Neural progenitor cell (in vitro differentiated cells): ENCODE data around the gene UNCX. TPM values are rescaled to one million over a fixed set of nuclear protein-coding genes. Genes with fewer than 3 reads are reported as not detected.

ENCODE experiments used
- DNase-seq: peaks from one replicate; pipeline ENCODE4 v3.0.0-alpha.2; 2016; ENCODE audit warnings: low spot score
- H2AFZ ChIP-seq: fragments of 200-600 bp; sonication (generic); replicated peaks from 2 replicates; pipeline ENCODE4 v1.6.1; 2016; ENCODE audit warnings: antibody characterized with exemption
- H3F3A ChIP-seq: fragments of 200-600 bp; sonication (generic); 2 replicates; pipeline ENCODE4 v1.6.1; 2016; ENCODE audit warnings: antibody characterized with exemption, low read depth
- H3K27ac ChIP-seq: fragments of 200-600 bp; sonication (generic); 2 replicates; pipeline ENCODE4 v1.5.1; 2016; ENCODE audit warnings: mild to moderate bottlenecking
- H3K27me3 ChIP-seq: fragments of 200-600 bp; sonication (generic); 2 replicates; pipeline ENCODE4 v1.6.1; 2016; ENCODE audit warnings: mild to moderate bottlenecking, moderate library complexity
- H3K36me3 ChIP-seq: fragments of 200-600 bp; sonication (generic); 2 replicates; pipeline ENCODE4 v1.5.1; 2016
- H3K4me1 ChIP-seq: fragments of 200-600 bp; sonication (generic); 2 replicates; pipeline ENCODE4 v1.6.1; 2016; ENCODE audit warnings: mixed run types
- H3K4me2 ChIP-seq: fragments of 200-600 bp; sonication (generic); 2 replicates; pipeline ENCODE4 v1.6.1; 2016
- H3K4me3 ChIP-seq: fragments of 200-600 bp; sonication (generic); 2 replicates; pipeline ENCODE4 v1.5.1; 2016
- H3K79me2 ChIP-seq: fragments of 200-600 bp; sonication (generic); 2 replicates; pipeline ENCODE4 v1.6.1; 2016; ENCODE audit warnings: low read depth
- H3K9ac ChIP-seq: fragments of 200-600 bp; sonication (generic); 2 replicates; pipeline ENCODE4 v1.6.1; 2016
- H3K9me3 ChIP-seq: fragments of 200-600 bp; sonication (generic); 2 replicates; pipeline ENCODE4 v1.5.1; 2016; ENCODE audit warnings: low read depth
- H4K20me1 ChIP-seq: fragments of 200-600 bp; sonication (generic); 2 replicates; pipeline ENCODE4 v1.6.1; 2016; ENCODE audit warnings: low read depth
- H3K27ac Mint-ChIP-seq: 3 replicates; pipeline ENCODE4 v1.8.0; 2021; ENCODE audit warnings: mixed read lengths
- H3K27me3 Mint-ChIP-seq: 2 replicates; pipeline ENCODE4 v1.8.0; 2022; ENCODE audit warnings: low read depth, mild to moderate bottlenecking, inconsistent platforms, moderate library complexity, mixed read lengths; ENCODE audit not compliant: insufficient read depth
- H3K36me3 Mint-ChIP-seq: 3 replicates; pipeline ENCODE4 v1.8.0; 2021; ENCODE audit warnings: mixed read lengths
- H3K4me1 Mint-ChIP-seq: 3 replicates; pipeline ENCODE4 v1.8.0; 2021; ENCODE audit warnings: mixed read lengths
- H3K4me3 Mint-ChIP-seq: 3 replicates; pipeline ENCODE4 v1.8.0; 2021; ENCODE audit warnings: mild to moderate bottlenecking, moderate library complexity, mixed read lengths
- H3K9me3 Mint-ChIP-seq: 3 replicates; pipeline ENCODE4 v1.8.0; 2020; ENCODE audit warnings: mixed read lengths
- EZH2 ChIP-seq: fragments of 200-600 bp; sonication (generic); IDR thresholded peaks from 2 replicates; pipeline ENCODE4 v1.6.1; 2017; ENCODE audit warnings: antibody characterized with exemption, mild to moderate bottlenecking, moderate library complexity
- EZH2phosphoT487 ChIP-seq: fragments of 200-600 bp; sonication (generic); IDR thresholded peaks from 2 replicates; pipeline ENCODE4 v1.6.1; 2017; ENCODE audit warnings: antibody characterized with exemption
- total RNA-seq: library from RNA; depleted of rRNA; stranded (reverse); fragments of >200 nt; gene quantifications from 2 replicates; pipeline ENCODE4 v1.2.3, GENCODE V29; 2015; ENCODE audit warnings: low replicate concordance
- TF ChIP-seq, protein P1 (sequence below): fragments of 200-600 bp; sonication (generic); IDR thresholded peaks from 2 replicates; pipeline ENCODE4 v1.5.1; 2017; ENCODE audit warnings: antibody characterized with exemption, mild to moderate bottlenecking

UNCX gene
- total RNA-seq, 1 donor from 2014 or later = not detected

DNA sequence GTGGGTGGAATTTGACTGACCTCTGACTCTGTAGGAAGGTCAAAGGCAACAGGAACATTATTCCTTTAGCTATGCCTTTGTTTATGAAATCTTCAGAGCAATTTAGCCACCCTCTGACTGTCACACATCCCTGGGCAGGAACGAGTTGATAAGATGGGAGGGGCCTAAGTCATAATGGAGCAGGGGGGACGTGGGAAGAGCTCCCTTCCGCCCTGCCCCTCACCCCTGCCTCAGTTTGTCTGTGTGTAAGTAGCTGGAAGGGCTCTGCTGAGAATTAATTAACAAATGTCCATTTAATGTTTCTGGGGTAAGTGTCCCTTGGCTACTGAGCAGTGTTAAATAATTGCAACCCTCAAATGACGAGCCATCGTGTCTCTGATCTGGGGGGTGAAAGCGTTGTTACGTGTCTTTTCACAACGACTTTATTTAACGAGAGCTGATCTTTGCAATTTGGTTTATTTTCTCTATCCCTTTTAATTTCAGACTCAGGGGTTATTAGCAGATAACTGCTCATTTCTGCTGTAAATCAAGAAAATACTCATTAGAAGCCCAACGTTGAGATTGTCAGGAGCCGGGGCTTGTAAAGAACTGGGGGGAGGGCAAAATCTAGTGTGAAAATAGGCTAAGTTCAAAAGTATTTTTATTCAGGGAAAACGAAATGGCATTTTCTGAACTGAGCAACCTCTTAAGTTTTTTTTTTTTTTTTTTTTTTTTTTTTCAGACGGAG, 12.5 kb upstream of the UNCX start:
- no peak overlapping the region for H3K4me3 ChIP-seq
- H3K36me3 ChIP-seq = no peaks in the 10 kb centered on the region
- peaks cover 100% of the 10 kb centered on the region for H3K27me3 ChIP-seq
- TF ChIP-seq, protein P1, sequence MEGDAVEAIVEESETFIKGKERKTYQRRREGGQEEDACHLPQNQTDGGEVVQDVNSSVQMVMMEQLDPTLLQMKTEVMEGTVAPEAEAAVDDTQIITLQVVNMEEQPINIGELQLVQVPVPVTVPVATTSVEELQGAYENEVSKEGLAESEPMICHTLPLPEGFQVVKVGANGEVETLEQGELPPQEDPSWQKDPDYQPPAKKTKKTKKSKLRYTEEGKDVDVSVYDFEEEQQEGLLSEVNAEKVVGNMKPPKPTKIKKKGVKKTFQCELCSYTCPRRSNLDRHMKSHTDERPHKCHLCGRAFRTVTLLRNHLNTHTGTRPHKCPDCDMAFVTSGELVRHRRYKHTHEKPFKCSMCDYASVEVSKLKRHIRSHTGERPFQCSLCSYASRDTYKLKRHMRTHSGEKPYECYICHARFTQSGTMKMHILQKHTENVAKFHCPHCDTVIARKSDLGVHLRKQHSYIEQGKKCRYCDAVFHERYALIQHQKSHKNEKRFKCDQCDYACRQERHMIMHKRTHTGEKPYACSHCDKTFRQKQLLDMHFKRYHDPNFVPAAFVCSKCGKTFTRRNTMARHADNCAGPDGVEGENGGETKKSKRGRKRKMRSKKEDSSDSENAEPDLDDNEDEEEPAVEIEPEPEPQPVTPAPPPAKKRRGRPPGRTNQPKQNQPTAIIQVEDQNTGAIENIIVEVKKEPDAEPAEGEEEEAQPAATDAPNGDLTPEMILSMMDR = no peak
- TF ChIP-seq EZH2 = peak; percentile 32
- H2AFZ ChIP-seq = no peak overlapping the region
- DNase-seq = no peak
- Mint-ChIP-seq H3K36me3 (no peaks in the 10 kb centered on the region), H3K27me3 (peaks cover 30% of the 10 kb centered on the region), H3K4me1 (peaks cover 17% of the 10 kb centered on the region), H3K9me3 (no peaks in the 10 kb centered on the region), H3K27ac (no peak overlapping the region), H3K4me3 (no peak overlapping the region)
- no peaks in the 10 kb centered on the region for H3K4me1 ChIP-seq
- H4K20me1 ChIP-seq = peaks cover 26% of the 10 kb centered on the region
- no peak overlapping the region for H3K4me2 ChIP-seq
- no peak overlapping the region for H3K9ac ChIP-seq
- no peaks in the 10 kb centered on the region for H3K9me3 ChIP-seq
- H3F3A ChIP-seq = peaks cover 28% of the 10 kb centered on the region
- H3K27ac ChIP-seq = no peak overlapping the region
- no peaks in the 10 kb centered on the region for H3K79me2 ChIP-seq

DNA sequence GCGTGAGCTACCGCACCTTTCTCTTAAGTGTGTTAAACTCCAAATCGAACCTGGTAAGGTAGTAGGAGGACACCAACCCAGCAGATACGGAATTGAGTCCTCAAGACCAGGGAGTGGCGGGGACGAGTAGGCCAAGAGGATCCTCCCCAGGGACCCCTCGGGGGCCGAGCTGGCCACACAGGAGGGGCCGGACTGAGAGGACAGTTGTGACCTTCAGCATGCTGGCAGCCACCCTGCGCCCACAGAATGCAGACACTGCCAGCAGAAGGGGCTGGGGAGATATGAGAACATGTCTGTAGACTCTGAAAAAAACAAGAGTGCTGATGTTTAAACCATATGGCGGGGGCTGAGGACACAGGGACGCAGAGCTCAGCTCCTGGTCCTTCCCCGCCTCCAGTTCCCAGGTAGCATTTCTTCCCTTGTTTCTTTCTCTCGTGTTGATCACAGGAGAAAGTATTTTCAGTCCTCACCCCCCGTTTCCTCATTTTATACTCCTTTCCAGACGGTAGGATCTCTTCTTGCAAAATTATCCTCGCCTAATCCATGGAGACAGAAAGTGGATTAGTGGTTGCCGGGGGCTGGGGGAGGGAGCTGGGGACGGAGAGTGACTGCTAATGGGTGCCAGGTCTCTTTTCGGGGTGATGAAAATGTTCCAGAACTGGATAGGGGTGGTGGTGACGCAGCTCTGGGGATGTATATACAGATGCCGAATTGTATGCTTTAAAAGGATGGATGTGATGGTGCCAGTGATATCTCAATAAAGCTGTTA, 11.5 kb upstream of the UNCX start:
- DNase-seq = peak; percentile 7
- no peak overlapping the region for H2AFZ ChIP-seq
- no peak overlapping the region for H3K4me2 ChIP-seq
- no peaks in the 10 kb centered on the region for H3K36me3 ChIP-seq
- H3K27ac ChIP-seq = no peak overlapping the region
- H3K4me3 Mint-ChIP-seq = peak overlapping the region; percentile 36
- H3K4me3 ChIP-seq = no peak overlapping the region
- H3K9ac ChIP-seq = no peak overlapping the region
- peaks cover 100% of the 10 kb centered on the region for H3K27me3 ChIP-seq
- no peaks in the 10 kb centered on the region for H3K9me3 ChIP-seq
- peaks cover 24% of the 10 kb centered on the region for H3K4me1 Mint-ChIP-seq
- H3K27me3 Mint-ChIP-seq = peaks cover 39% of the 10 kb centered on the region
- H3K79me2 ChIP-seq = no peaks in the 10 kb centered on the region
- H3K4me1 ChIP-seq = peaks cover 6% of the 10 kb centered on the region
- H3F3A ChIP-seq = peaks cover 38% of the 10 kb centered on the region
- H3K9me3 Mint-ChIP-seq = no peaks in the 10 kb centered on the region
- no peak overlapping the region for H3K27ac Mint-ChIP-seq
- TF ChIP-seq, protein P1 = no peak
- TF ChIP-seq EZH2 = peak; percentile 31
- peak; percentile 44 for TF ChIP-seq EZH2phosphoT487
- no peaks in the 10 kb centered on the region for H3K36me3 Mint-ChIP-seq
- peaks cover 35% of the 10 kb centered on the region for H4K20me1 ChIP-seq

DNA sequence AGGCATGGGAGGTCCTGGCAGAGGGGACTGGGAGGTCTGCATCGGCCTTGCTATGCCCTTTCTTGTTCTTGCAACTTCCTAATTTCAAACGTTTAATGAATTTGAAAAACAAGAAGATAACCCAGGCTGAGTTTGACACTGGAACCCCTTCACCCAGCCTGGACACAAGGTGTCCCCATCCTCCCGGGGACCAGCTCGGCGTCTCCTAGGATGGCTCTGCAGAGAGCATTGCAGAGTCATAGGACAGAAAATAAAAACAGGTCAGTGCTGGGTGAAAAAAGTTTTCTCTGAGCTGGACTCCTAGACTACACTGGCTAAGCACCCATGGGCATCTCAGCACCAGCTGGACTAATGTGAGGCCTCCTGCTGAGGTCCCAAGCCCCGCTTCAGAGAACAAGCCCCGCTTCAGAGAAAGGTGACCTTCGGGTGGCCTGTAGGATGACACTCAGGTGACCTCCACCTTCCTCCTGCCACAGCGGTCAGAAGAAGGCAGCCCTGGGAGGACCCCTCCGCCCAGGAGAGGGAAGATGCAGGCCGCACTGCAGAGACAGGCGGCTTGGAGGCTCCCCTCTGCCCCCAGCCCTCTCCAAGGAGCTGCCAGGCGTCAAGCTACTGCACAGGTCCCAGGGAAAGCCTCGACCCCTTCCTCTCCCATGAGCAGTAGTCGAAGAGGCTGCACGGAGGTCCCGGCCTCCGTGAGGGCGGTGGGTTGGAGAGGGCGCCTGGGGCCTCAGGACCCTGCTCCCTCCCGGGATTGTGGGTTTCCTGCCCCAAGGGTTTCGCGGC, 9.3 kb upstream of the UNCX start:
- TF ChIP-seq, protein P1 = peak; percentile 50
- TF ChIP-seq EZH2phosphoT487 = no peak
- TF ChIP-seq EZH2 = no peak
- Mint-ChIP-seq H3K4me3 (no peak overlapping the region), H3K4me1 (peaks cover 40% of the 10 kb centered on the region), H3K27me3 (peaks cover 52% of the 10 kb centered on the region), H3K27ac (no peak overlapping the region), H3K36me3 (no peaks in the 10 kb centered on the region), H3K9me3 (no peaks in the 10 kb centered on the region)
- H3F3A ChIP-seq = peaks cover 60% of the 10 kb centered on the region
- DNase-seq = peak; percentile 61
- H3K79me2 ChIP-seq = no peaks in the 10 kb centered on the region
- H3K4me3 ChIP-seq = peak overlapping the region; percentile 31
- H3K9ac ChIP-seq = no peak overlapping the region
- peaks cover 100% of the 10 kb centered on the region for H3K27me3 ChIP-seq
- no peak overlapping the region for H3K27ac ChIP-seq
- peaks cover 57% of the 10 kb centered on the region for H4K20me1 ChIP-seq
- H3K4me2 ChIP-seq = peak overlapping the region; percentile 67
- H3K36me3 ChIP-seq = no peaks in the 10 kb centered on the region
- H3K9me3 ChIP-seq = no peaks in the 10 kb centered on the region
- H2AFZ ChIP-seq = peak overlapping the region; percentile 27
- H3K4me1 ChIP-seq = peaks cover 29% of the 10 kb centered on the region
